ENCODE results near the gene LILRA1.
"Not testable (repeated sequence)": the region's sequence is repeated elsewhere in the genome, so short reads cannot be mapped to it uniquely, and the experiment has no call there.

Gene LILRA1

DNA sequence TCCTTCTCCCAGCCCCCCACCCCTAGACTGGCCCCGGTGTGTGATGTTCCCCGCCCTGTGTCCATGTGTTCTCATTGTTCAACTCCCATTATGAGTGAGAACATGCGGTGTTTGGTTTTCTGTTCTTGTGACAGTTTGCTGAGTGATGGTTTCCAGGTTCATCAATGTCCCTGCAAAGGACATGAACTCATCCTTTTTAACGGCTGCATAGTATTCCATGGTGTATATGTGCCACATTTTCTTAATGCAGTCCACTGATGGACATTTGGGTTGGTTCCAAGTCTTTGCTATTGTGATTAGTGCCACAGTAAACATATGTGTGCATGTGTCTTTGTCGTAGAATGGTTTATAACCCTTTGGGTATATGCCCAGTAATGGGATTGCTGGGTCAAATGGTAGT, 15.2 kb upstream of the LILRA1 start:
- not testable (repeated sequence) for DNase-seq

DNA sequence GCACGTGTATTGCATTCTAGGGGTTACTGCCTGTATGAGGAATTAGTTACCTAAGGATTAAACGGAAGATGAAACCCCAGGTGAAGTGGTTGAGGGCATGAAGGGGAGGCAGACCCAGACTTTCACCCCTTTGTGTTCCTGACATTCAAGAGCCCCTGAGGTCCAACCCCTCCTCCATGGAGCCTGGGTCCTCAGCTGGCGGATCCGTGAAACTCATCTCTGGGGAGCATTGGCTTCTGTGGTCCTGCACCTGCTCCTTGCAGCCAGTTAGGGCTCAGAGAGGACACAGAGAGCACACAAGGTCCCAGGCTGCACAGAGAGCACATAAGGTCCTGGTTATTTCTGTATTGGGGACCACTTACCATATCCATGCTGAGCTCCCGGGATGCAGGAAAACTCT, 7.0 kb upstream of the LILRA1 start:
- DNase-seq: no peak

DNA sequence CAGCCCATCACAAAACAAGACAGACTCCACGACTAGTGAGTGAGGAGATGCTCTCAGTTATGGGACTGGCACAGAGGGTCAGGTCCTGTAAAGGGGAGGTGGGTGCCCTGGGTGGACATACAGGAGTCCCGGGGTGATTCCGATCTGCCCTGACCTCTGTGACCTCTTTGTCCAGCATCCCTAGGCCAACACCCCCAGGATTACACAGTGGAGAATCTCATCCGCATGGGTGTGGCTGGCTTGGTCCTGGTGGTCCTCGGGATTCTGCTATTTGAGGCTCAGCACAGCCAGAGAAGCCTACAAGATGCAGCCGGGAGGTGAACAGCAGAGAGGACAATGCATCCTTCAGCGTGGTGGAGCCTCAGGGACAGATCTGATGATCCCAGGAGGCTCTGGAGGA, 6.4 kb upstream of the LILRA1 start:
- DNase-seq: no peak

DNA sequence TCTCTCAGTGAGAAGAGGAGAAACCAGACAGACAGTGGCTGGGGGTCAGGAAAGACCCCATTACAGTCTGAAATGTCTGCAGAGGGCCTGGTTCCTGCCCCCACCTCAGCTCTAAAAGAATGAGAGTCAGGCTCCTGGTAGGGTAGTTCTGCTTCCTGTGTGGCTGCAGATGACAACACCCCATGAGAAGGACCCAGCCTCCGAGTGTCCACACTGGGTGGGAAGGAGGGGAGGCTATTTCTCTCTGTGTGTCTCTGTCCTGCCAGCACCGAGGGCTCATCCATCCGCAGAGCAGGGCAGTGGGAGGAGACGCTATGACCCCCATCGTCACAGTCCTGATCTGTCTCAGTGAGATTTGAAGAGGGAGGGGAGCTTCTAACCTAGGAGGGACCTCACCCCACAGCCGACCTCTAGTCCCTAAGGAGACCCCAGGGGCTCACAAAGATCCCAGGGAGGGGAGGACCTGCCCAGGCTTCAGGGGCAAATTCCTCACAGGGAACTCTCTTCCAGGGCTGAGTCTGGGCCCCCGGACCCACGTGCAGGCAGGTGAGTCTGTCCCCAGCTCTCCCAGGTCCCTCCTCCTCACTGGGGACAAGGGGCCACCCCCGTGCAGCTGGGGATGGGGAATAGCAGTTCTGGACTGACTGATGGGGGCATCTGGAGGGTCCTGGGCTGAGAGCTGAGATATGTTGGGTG, 647 bp downstream of the LILRA1 start:
- DNase-seq: not testable (repeated sequence)

DNA sequence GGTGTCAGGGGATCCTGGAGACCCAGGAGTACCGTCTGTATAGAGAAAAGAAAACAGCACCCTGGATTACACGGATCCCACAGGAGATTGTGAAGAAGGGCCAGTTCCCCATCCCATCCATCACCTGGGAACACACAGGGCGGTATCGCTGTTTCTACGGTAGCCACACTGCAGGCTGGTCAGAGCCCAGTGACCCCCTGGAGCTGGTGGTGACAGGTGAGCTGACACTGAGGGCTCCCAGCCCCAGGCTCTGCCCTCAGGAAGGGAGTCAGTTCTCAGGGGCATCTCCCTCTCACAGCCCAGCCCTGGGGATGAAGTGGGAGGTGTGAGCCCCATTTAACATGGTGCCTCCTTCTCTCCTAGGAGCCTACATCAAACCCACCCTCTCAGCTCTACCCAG, 1.3 kb downstream of the LILRA1 start:
- DNase-seq: no peak

DNA sequence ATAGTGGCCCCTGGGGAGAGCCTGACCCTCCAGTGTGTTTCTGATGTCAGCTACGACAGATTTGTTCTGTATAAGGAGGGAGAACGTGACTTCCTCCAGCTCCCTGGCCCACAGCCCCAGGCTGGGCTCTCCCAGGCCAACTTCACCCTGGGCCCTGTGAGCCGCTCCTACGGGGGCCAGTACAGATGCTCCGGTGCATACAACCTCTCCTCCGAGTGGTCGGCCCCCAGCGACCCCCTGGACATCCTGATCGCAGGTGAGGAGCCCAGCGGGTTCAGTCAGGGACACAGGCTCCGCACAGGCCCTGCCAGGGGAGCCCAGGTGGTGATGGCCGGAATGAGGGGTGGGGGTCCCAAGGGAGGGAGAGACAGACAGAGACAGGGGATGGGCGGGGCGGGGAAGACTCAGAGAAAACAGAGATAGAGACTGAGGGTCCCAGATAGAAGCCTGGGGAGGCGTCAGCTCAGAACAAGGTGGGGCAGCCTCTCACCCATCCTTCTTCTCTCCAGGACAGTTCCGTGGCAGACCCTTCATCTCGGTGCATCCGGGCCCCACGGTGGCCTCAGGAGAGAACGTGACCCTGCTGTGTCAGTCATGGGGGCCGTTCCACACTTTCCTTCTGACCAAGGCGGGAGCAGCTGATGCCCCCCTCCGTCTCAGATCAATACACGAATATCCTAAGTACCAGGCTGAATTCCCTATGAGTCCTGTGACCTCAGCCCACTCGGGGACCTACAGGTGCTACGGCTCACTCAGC, 2.4 kb downstream of the LILRA1 start:
- DNase-seq: not testable (repeated sequence)

DNA sequence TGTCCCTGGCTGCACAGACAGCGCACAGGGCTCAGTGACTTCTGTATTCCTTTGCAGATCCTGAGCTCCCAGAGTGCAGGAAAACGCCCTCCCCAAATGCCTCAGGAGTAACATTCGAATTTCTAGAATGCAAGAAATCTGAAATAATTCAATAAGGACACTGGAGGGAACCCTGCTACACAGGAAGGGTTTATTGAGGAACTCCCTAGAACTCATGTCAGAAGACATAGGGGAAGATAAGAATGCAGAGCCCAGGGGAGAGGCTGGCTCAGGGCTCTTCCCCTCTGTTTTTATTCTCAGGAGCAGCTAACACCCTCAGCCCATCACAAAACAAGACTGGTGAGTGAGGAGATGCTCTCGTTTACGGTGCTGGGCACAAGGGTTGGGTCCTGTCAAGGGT, 6.8 kb downstream of the LILRA1 start:
- DNase-seq: no peak

DNA sequence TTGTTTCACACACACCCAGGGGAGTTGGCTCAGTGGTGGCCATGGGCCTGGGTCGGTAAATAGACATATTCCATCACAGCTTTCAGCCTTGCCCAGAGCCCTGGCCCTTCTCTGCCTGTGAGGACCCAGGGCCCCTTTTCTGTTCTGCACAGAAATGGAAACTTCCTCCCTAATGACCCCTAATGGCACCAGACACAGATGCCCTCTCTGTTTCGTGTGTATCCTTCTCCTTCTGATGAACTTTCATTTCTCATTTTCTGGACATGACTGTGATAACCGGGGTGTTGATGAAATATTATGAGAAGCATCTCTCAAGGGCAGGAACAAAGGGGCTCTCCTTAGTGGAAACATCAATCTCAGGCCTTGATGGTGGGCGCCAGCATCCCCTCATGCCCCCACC, 12.8 kb downstream of the LILRA1 start:
- DNase-seq: no peak

DNA sequence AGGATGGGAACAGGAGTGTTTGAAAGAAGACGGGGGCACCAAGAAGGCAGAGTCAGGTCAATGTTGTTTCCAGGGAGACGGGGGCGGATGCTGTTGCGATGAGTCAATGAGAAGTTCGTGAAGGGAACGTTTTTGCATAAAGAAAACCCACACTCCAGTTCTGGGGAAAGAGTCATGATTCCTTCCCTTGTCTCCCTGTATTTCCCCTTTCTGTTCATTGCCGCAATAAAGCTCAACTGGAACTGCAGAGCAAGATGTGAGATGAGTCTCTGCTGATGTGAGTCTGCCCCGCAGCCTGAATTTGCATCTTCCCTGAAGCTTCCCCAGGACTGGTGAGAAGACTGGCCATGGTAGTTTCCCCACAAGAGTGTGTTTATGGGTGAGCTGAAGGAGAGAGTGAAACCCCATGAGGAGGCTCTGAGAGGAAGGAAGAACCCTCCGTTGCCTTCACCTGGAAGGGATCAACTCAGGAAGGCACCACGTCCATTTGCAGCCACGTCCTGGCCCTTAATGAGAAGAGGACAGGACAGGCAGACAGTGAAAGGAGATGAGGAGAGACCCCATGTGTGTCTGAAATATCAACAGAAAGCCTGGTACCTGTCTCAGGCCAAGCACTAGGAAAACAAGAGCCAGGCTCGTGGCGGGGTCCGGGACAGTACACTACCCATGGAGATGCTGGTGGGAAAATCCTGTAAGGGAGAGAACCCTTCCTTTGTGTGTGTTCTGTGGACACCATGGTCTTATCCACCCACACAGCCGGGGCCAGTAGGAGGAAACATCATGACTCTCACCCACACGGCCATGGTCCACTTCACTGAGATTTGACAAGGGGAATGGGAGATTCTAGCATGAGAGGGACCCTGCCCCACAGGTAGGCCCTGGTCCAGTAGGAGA, 13.7 kb downstream of the LILRA1 start:
- no peak for DNase-seq

DNA sequence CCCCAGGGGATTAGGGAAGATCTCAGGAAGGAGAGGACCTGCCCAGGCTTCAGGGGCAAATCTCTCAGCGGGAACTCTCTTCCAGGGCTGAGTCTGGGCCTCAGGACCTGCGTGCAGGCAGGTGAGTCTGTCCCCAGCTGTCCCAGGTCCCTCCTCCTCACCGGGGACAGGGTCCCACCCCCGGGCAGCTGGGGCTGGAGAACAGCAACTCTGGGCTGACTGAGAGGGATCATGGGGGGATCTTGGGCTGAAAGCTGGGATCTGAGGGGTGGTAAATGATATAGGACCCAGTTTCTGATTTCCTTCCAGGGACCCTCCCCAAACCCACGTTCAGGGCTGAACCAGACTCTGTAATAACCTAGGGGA, 14.3 kb downstream of the LILRA1 start:
- DNase-seq: no peak

DNA sequence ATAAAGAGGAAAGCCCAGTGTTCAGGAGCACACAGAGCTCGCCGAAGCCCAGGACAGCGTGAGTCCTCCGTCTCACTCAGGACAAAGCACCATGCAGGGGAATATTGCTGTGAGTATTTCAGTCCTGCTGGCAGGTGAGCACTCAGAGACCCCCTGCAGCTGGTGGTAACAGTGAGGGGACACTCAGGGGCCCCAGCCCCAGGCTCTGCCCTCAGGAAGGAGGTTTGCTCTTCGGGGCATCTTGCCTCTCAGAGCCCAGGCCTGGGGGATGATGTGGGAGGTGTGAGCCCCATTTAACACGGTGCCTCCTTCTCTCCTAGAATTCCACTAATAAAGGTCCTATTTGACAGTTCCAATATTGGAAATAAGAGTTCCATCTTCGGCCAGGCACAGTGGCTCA, 14.8 kb downstream of the LILRA1 start:
- no peak for DNase-seq

DNA sequence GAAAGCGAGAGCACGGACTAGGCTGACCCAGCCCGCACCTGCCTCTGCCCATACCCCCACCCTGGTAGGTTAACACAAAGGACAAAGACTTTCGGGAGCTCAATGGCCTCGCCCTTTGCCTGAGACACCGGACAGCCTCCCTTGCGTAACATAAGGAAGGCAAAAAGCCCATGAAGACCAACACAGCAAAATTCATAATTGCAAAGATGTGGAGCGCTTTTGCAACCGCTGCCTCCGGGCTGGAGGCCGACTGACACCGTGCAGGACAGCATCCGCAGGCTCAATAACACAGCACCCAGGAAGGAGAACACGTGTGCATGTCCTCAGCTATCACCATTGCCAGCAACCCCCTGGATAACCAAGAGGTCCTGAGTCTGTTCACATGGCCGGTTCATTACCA, 15.4 kb downstream of the LILRA1 start:
- no peak for DNase-seq

DNA sequence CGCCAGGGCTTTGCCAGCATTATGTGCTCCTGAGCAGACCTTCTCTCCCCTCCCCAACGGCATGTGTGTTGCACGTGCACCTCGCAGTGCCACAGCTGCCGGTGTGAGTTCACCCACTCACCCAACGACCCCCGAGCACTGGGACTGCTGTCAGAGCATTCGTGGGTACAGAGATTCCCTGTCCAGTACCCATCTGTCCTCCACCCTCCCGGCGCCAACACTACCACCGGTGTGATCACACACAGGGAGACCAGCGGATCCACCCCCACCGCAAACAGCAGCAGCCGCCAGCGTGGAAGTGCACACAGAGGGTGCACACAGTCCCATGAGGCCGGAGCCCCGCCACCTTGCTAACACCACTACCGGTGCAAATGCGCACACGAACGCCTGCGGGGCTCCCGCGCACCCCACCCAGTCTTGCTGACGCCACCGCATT, 15.9 kb downstream of the LILRA1 start:
- no peak for DNase-seq

DNA sequence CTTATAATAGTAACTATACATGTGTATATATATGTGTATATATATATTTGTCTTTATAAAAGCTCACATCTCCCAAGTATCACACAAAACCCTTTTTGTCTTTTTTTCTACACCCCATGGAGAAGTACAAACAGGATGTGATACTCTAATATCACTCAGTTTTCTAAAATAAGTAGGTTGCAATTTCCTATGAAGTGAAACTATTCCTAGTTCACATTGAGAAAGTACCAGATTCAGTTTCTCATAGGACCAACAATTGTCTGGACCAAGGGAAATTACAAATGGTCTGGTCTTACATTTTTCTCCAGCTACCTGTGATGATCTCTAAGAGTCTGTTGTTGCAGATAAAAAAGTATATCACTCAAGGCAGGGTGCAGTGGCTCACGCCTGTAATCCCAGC, 19.0 kb downstream of the LILRA1 start:
- DNase-seq: no peak

DNA sequence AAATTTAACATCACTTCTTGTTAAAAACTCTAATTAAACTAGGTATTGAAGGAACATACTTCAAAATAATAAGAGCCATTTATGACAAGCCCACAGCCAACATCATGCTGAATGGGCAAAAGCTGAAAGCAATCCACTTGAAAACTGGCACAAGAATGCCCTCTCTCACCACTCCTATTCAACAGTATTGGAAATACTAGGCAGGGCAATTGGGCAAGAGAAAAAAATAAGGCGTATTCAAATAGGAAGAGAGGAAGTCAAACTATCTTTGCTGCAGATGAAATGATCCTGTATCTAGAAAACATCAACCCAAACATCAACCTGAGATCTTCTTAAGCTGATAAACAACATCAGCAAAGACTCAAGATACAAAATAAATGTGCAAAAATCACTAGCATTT, 21.3 kb downstream of the LILRA1 start:
- DNase-seq: no peak

DNA sequence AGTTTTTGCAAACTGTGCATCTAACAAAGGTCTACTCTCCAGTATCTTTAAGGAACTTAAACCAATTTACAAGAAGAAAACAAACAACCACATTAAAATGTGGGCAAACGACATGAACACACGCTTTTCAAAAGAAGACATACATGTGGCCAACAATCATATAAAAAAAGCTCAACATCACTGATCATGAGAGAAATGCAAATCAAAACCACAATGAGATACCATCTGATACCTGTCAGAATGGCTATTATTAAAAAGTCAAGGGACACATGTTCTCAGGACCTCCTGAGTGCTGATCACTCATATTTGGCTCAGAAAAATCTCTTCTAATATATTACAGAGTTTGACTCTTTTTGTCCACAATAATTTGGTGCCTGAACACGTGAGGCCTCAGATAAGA, 22.6 kb downstream of the LILRA1 start:
- DNase-seq: no peak

DNA sequence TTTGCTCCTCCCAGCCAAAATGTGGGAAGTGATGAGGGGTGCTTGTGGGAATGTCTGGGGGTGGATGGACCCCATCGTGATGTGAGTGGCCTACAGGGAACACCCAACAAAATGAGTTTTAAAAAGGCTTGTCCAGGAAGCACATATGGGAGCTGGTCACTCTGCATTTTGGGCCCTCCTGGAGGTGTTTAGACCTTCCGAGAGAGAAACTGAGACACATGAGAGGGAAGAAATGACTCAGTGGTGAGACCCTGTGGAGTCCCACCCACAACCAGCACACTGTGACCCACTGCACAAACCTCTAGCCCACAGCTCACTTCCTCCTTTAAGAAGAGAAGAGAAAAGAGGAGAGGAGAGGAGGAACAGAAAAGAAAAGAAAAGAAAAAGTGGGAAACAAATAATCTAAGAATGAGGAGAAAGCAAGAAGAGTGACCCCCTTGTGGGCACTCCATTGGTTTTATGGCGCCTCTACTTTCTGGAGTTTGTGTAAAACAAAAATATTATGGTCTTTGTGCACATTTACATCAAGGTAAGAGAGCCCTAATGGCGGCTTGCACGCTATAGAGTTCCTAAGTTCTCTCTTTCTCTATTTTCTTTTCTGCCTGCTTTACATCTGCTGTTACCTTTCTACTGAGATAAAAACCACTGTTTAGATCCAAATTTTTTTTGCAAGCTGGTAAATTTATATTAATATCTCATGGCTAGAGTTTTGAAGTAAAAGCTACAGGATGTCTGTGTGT, 23.6 kb downstream of the LILRA1 start:
- DNase-seq: no peak

DNA sequence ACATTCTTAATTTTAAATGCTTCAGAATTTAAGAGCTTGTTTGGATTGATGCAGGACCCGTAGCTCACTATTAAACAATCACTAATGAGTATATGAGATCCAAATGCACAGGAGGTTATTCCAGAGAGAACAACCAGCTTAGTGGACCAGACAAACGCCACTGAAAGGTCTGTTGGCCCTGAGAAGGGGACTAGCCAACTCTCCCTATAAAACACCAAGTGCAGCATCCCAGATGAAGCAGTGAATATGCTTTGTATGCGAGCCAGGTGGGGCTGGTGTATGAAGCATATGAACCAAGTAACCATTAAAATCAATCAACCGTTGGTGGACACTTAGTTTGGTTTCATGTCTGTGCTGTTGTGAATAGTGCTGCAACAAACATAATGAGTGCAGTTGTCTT, 27.0 kb downstream of the LILRA1 start:
- DNase-seq: no peak

DNA sequence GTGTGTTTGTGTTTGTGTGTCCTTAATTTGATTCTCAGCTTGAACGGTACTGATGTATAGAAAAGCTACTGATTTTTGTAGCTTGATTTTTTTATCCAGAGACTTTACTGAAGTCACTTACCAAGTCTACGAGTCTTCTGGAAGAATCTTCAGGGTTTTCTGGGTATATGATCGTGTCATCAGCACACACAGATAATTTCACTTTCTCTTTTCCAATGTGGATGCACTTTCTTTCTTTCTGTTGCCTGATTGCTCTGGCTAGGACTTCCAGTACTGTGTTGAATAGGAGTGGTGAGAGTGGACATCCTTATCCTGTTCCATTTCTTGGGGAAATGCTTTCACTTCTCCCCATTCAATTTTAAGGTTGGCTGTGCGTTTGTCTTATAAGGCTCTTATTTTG, 29.0 kb downstream of the LILRA1 start:
- no peak for DNase-seq

DNA sequence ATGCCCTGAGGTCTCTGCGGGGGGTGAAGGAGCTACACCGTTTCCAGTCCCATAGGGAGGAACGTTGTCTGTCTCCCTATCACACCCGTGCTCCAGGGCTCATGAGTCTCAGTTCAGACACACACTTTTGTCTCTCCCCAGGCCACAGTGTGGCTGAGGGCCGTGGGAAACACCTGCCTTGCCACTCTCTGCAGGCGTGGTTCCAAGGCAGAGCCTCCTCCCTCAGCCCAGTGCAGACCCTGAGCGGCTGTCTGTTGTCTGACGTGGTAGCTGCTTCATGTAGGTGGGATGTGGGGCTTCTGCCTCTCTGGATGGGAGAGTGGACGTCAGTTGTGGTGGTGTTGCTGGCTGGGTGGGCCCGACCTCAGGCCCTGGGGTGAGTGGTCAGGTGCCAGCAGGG, 30.8 kb downstream of the LILRA1 start:
- not testable (repeated sequence) for DNase-seq

DNA sequence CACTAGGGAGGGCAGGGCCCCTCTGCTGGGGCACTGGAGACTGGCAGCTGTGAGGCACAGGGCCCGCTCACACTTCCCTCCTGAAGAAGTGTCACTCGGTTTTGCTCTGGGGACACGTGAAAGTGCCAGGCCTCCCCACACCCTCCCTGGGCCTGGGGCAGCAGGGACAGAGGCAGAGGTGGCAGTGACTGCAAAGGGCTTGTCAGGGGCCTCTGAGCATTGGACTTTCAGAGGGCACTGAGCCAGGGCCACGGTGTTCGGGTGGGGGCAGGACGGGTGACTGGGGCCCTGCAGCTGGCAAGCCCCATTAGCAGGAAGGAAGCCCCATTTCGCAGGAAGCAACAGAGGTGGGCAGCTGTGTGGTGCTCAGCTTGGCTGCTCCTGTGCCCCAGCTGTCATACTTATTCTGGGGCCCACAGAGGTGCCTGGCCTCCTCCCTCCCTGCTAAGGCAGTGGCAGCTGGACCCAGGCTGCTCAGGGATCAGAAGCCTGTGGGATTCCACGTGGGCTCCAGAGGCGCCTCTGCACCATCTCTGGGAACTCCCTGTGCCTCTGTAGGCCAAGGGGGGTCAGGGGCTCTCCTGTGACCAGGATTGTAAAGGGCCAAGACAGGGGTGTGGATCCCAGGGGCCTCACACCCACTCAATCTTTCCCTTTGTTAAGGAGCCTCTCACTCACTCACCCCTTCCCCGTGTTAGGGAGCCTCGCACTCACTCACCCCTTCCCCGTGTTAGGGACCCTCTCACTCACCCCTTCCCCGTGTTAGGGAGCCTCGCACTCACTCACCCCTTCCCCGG, 31.7 kb downstream of the LILRA1 start:
- not testable (repeated sequence) for DNase-seq

DNA sequence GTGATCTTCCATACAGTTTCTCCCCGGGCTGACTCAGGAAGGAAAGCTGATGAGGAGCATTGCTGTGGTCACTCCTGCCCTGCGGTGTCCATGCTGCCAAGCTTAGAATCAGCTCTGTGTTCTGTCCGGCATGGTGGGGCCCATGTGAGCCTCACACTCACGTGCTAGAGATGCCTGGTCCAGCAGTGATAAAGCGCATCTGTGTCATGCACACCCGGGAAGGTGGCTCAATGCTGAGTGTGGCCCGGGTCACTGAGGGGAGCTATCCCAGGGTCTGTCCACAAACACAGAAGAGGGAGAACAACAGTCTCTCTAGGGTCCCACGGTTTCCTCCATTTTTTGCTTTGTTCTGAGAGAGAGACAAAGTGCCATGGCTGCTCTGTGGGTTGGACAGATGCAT, 33.3 kb downstream of the LILRA1 start:
- no peak for DNase-seq

Data from activated CD4-positive, alpha-beta T cell treated with anti-CD3 and anti-CD28 coated beads, Interleukin-2, amount 50 U/mL, for 48 hours (primary cell).